HepG2 (cell line): ENCODE results near the gene KRT2. TPM values are rescaled to one million over a fixed set of nuclear protein-coding genes. Genes with fewer than 3 reads are reported as not detected.

Experiments used
- ATAC-seq: fragments of 200-7000 bp; cut with Tn5 transposase; 3 replicates; pipeline ENCODE4 v1.9.1; 2020; ENCODE audit warnings: mild to moderate bottlenecking, moderate library complexity
- BruUV-seq: library from RNA; stranded (reverse); fragments of 400-500 nt; replicated peaks from 2 replicates; lab custom pipeline; 2021; lab: Mats Ljungman, UMichigan
- CTCF ChIA-PET: fragments of 300-600 bp; formaldehyde crosslinking; extraction: SDS; loops from one replicate; lab custom pipeline; 2021; ENCODE audit warnings: low total read pairs, inconsistent platforms, low intra/inter-chr PET ratio; lab: Yijun Ruan, JAX
- POLR2A ChIA-PET: fragments of 350-600 bp; sonication (Branson Sonifier 250); formaldehyde crosslinking; loops from one replicate; lab custom pipeline; 2020; ENCODE audit warnings: antibody characterized with exemption, inconsistent platforms; lab: Yijun Ruan, JAX
- DNase-seq: peaks from one replicate; pipeline ENCODE4 v3.0.0-alpha.2; 2015; ENCODE audit warnings: low spot score
- FAIRE-seq: peaks from 3 replicates; lab custom pipeline; 2011; peaks lifted over from hg19 to GRCh38; lab: Jason Lieb, UNC
- H2AFZ ChIP-seq: one replicate; pipeline ENCODE4 v1.6.1; 2011; ENCODE audit warnings: low read length, inconsistent platforms
- H3K27ac ChIP-seq: fragments of 300-600 bp; 3 replicates; pipeline ENCODE4 v1.8.0; 2011; ENCODE audit warnings: mixed run types, mild to moderate bottlenecking, mixed read lengths, low read length, inconsistent platforms; ENCODE audit not compliant: insufficient read depth; ENCODE audit errors: extremely low read length
- H3K27me3 ChIP-seq, 2 experiments: fragments of 200-600 bp in 1 of 2; 2 replicates in 1 of 2; 3 replicates in 1 of 2; pipeline versions ENCODE4 v1.6.0 to v1.8.0; 2011; ENCODE audit warnings: low read length in 2 of 2, mild to moderate bottlenecking in 2 of 2, moderate library complexity in 2 of 2, inconsistent platforms in 1 of 2; ENCODE audit not compliant: insufficient read depth in 2 of 2, control insufficient read depth in 1 of 2
- H3K36me3 ChIP-seq, 2 experiments: fragments of 200-600 bp in 1 of 2; replicated peaks in 1 of 2; 2 replicates in 1 of 2; 3 replicates in 1 of 2; pipeline versions ENCODE4 v1.5.1 to v1.8.0; 2011; ENCODE audit warnings: low read length in 2 of 2, inconsistent platforms in 1 of 2; ENCODE audit not compliant: insufficient read depth in 2 of 2, control insufficient read depth in 1 of 2
- H3K4me1 ChIP-seq: 2 replicates; pipeline ENCODE4 v1.5.1; 2012; ENCODE audit warnings: low read length, inconsistent platforms; ENCODE audit not compliant: insufficient read depth
- H3K4me2 ChIP-seq: 2 replicates; pipeline ENCODE4 v1.6.0; 2011; ENCODE audit warnings: low read depth, low read length, inconsistent platforms
- H3K4me3 ChIP-seq, 3 experiments: fragments of 200-600 bp in 1 of 3; sonication (generic), shearing (Covaris generic) in 1 of 3; replicated peaks in 1 of 3; 2 replicates each; pipeline ENCODE4 v1.5.1; 2011 to 2016; ENCODE audit warnings: low read length in 3 of 3, inconsistent platforms in 2 of 3, low read depth in 2 of 3, mild to moderate bottlenecking in 2 of 3, control low read depth in 1 of 3, mixed read lengths in 1 of 3; ENCODE audit not compliant: insufficient read depth in 1 of 3
- H3K79me2 ChIP-seq: one replicate; pipeline ENCODE4 v1.6.1; 2011; ENCODE audit warnings: low read length, inconsistent platforms; ENCODE audit not compliant: insufficient read depth
- H3K9ac ChIP-seq: 2 replicates; pipeline ENCODE4 v1.6.0; 2011; ENCODE audit warnings: mild to moderate bottlenecking, low read depth, low read length, inconsistent platforms; ENCODE audit not compliant: insufficient read depth
- H3K9me3 ChIP-seq: 2 replicates; pipeline ENCODE4 v1.5.1; 2012; ENCODE audit warnings: mild to moderate bottlenecking, low read length
- H4K20me1 ChIP-seq: 2 replicates; pipeline ENCODE4 v1.6.0; 2011; ENCODE audit warnings: inconsistent platforms, mild to moderate bottlenecking, low read length, moderate library complexity; ENCODE audit not compliant: insufficient read depth
- CREM ChIP-seq, 2 experiments: sonication (generic) in 1 of 2; formaldehyde crosslinking in 1 of 2; IDR thresholded peaks; 2 replicates each; pipeline versions ENCODE4 v1.4.0 to v1.6.1; 2016 to 2020; ENCODE audit warnings: antibody characterized with exemption in 1 of 2, mild to moderate bottlenecking in 1 of 2, missing genetic modification reagents in 1 of 2
- KDM1A ChIP-seq: IDR thresholded peaks from 2 replicates; pipeline ENCODE4 v1.6.1; 2016; ENCODE audit warnings: missing compliant biosample characterization
- MNT ChIP-seq: fragments of 450-650 bp; IDR thresholded peaks from 2 replicates; pipeline ENCODE4 v1.6.1; 2016
- NAIF1 ChIP-seq: sonication (generic); formaldehyde crosslinking; IDR thresholded peaks from 2 replicates; pipeline ENCODE4 v1.5.0; 2020; ENCODE audit warnings: mild to moderate bottlenecking, missing genetic modification reagents, borderline replicate concordance
- NBN ChIP-seq: fragments of 450-650 bp; conservative IDR thresholded peaks from 2 replicates; pipeline ENCODE4 v1.6.1; 2017
- NR2F6 ChIP-seq, 2 experiments: IDR thresholded peaks; 2 replicates each; pipeline ENCODE4 v1.6.1; 2016; ENCODE audit warnings: antibody characterized with exemption in 1 of 2, mild to moderate bottlenecking in 1 of 2
- POGZ ChIP-seq: sonication (generic); formaldehyde crosslinking; IDR thresholded peaks from 2 replicates; pipeline ENCODE4 v1.4.0; 2020; ENCODE audit warnings: mild to moderate bottlenecking, missing genetic modification reagents
- REST ChIP-seq, 2 experiments: IDR thresholded peaks; 2 replicates each; pipeline ENCODE4 v1.6.1; 2011 to 2012; ENCODE audit warnings: low read length in 2 of 2, borderline replicate concordance in 1 of 2, low read depth in 1 of 2, mild to moderate bottlenecking in 1 of 2, moderate library complexity in 1 of 2
- SPEN ChIP-seq: sonication (generic); formaldehyde crosslinking; IDR thresholded peaks from 2 replicates; pipeline ENCODE4 v1.5.1; 2020; ENCODE audit warnings: low read depth, mild to moderate bottlenecking, missing genetic modification reagents
- ZNF24 ChIP-seq: fragments of 450-650 bp; IDR thresholded peaks from 2 replicates; pipeline ENCODE4 v1.6.1; 2017; ENCODE audit warnings: antibody characterized with exemption, mild to moderate bottlenecking
- ZNF337 ChIP-seq: sonication (generic); formaldehyde crosslinking; IDR thresholded peaks from 2 replicates; pipeline ENCODE4 v1.5.1; 2020; ENCODE audit warnings: missing genetic modification reagents, low read depth, mild to moderate bottlenecking, borderline replicate concordance
- WGBS: methylation state at CpG from one replicate; pipeline ENCODE4 v1.1.6; 2017; ENCODE audit warnings: low lambda C conversion rate; 5-methylcytosine and 5-hydroxymethylcytosine counted together
- in situ Hi-C: cut with HindIII; loops from 2 replicates; pipeline ENCODE4 v1.10.0; 2017; ENCODE audit warnings: low pct_unique_long_range_greater_than_20kb; ENCODE audit not compliant: extremely low pct_ligation_motif_present
- intact Hi-C: fragments of 100-400 bp; cut with micrococcal nuclease; formaldehyde crosslinking; loops from one replicate; pipeline ENCODE4 v1.10.0; 2022; ENCODE audit not compliant: unreplicated experiment
- polyA plus RNA-seq, 8 experiments: library from polyadenylated mRNA; depleted of rRNA in 3 of 8; stranded (reverse) in 7 of 8; unstranded in 1 of 8; fragments of >200 nt; fragmentation: Illumina TruSeq in 4 of 8; extraction: Trizol in 4 of 8; gene quantifications; 2 replicates each; pipeline versions ENCODE4 v1.2.1 to v1.2.3, GENCODE V29; 2011 to 2016; ENCODE audit warnings: low read depth in 4 of 8, missing spikeins in 1 of 8, mixed read lengths in 1 of 8; ENCODE audit not compliant: insufficient read depth in 1 of 8
- total RNA-seq, 5 experiments: library from RNA; depleted of rRNA; stranded (reverse); fragments of >200 nt; fragmentation: Illumina TruSeq; extraction: Trizol; gene quantifications; 2 replicates each; pipeline ENCODE4 v1.2.3, GENCODE V29; 2016; ENCODE audit warnings: low read depth in 1 of 5

Gene KRT2
- total and polyA plus RNA-seq, 2 of the 13 experiments (the other 11 are each of a cell fraction or from before 2014, with no cell fraction given): not detected

GRCh38 chr12:52600941-52601481 lies 51.0 kb downstream of the KRT2 start, which contains the start of gene KRT72:
Gene KRT72 (minus strand): TSS chr12:52601463. CDS start chr12:52601452, 11 bp downstream.
- Histone ChIP-seq H3K79me2 (no peaks in the 10 kb centered on the region), H3K9ac (no peak within 1 kb of the TSS), H3K36me3 (no peaks in the 10 kb centered on the region), H3K9me3 (no peaks in the 10 kb centered on the region), H3K27me3 (peaks cover 3 to 32% of the 10 kb centered on the region in 2 experiments; a peak in 4 of 5 replicates), H3K4me3 (no peak within 1 kb of the TSS), H3K4me1 (no peaks in the 10 kb centered on the region), H3K4me2 (no peak within 1 kb of the TSS), H3K27ac (no peak within 1 kb of the TSS), H2AFZ (no peak within 1 kb of the TSS), H4K20me1 (no peaks in the 10 kb centered on the region)
- ChIA-PET POLR2A (no interaction called here), CTCF (no interaction called here)
- DNase-seq (no peak), ATAC-seq (no peak), FAIRE-seq (no peak)
- no TSS peak for BruUV-seq
- in situ Hi-C loops (no loop called here), intact Hi-C loops (no loop called here)
- WGBS: 33% methylated on average over 3 of the region's 48 CpGs
- no peak for TF ChIP-seq POGZ
- TF ChIP-seq ZNF24: no peak
- no peak for TF ChIP-seq REST (IDR thresholded peaks at IDR 0.05; ENCODE audit: borderline replicate concordance in 1 of 2, low read depth in 1 of 2, low read length in 2 of 2)
- no peak for TF ChIP-seq CREM (IDR thresholded peaks at IDR 0.05)
- TF ChIP-seq CREM (CRISPR knock-in tag; IDR thresholded peaks at IDR 0.05): no peak
- TF ChIP-seq NR2F6 (IDR thresholded peaks at IDR 0.05): no peak
- TF ChIP-seq NR2F6 (CRISPR knock-in tag; IDR thresholded peaks at IDR 0.05): no peak
- no peak for TF ChIP-seq MNT
- no peak for TF ChIP-seq NAIF1 (CRISPR knock-in tag)
- no peak for TF ChIP-seq NBN
- TF ChIP-seq SPEN: no peak
- TF ChIP-seq KDM1A (CRISPR knock-in tag): no peak
- no peak for TF ChIP-seq ZNF337 (CRISPR knock-in tag)
